ENCODE data around the gene SPINK4. TPM values are rescaled to one million over a fixed set of nuclear protein-coding genes. Genes with fewer than 3 reads are reported as not detected.

Gene SPINK4
- total and polyA plus RNA-seq, 8 donors = 1.4 to 9.2 (median 1.5) TPM; not detected in 5

DNA sequence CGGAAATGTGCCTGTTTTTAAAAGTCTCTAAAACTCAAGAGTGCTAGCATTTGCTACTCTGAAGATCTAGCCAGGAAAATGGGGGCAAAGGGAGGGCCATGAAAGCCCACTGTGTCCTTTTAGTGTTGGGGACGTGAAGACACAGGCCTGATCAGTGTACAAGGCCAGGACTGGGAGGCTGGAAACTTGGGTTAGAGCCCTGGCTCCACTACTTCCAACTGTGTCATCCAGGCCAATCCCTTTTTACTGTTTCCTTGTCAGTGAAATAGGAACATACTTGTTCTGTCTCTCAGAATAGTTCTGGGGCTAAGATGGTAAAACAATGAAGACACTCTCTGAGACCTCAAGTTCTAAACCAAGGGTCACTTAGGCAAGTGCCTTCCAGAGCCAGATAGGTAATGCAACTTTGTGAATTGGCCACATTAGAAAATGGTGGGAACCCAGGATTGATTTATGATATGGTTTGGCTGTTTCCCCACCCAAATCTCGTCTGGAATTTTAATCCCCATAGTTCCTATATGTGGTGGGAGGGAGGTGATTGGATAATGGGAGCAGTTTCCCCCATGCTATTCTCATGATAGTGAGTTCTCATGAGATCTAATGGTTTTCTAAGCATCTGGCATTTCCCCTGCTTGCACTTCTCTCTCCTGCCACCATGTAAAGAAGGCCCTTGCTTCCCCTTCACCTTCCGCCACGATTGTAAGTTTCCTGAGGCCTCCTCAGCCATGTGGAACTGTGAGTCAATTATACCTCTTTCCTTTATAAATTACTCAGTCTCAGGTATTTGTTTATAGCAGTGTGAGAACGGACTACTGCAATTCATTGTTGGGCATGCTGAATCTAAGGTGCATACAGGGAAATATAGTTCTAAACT is 42.5 kb upstream of the SPINK4 start:
- Histone ChIP-seq H3K4me3 (no peak overlapping the region), H3K9me3 (no peaks in the 10 kb centered on the region), H3K27ac (no peak overlapping the region), H3K27me3 (no peaks in the 10 kb centered on the region), H3K4me1 (no peaks in the 10 kb centered on the region), H3K36me3 (no peaks in the 10 kb centered on the region)
- FAIRE-seq (no peak), DNase-seq (no peak), ATAC-seq (peak in 3 of 4 donors; percentile 29 to 40 (median 38))
- WGBS, 2 donors = 53 to 59% methylated on average over 6 of the region's 6 CpGs
- intact Hi-C loops (cut with DNase I) = no loop called here
- TF ChIP-seq, protein P1, sequence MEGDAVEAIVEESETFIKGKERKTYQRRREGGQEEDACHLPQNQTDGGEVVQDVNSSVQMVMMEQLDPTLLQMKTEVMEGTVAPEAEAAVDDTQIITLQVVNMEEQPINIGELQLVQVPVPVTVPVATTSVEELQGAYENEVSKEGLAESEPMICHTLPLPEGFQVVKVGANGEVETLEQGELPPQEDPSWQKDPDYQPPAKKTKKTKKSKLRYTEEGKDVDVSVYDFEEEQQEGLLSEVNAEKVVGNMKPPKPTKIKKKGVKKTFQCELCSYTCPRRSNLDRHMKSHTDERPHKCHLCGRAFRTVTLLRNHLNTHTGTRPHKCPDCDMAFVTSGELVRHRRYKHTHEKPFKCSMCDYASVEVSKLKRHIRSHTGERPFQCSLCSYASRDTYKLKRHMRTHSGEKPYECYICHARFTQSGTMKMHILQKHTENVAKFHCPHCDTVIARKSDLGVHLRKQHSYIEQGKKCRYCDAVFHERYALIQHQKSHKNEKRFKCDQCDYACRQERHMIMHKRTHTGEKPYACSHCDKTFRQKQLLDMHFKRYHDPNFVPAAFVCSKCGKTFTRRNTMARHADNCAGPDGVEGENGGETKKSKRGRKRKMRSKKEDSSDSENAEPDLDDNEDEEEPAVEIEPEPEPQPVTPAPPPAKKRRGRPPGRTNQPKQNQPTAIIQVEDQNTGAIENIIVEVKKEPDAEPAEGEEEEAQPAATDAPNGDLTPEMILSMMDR (IDR thresholded peaks at IDR 0.05) = no peak

DNA sequence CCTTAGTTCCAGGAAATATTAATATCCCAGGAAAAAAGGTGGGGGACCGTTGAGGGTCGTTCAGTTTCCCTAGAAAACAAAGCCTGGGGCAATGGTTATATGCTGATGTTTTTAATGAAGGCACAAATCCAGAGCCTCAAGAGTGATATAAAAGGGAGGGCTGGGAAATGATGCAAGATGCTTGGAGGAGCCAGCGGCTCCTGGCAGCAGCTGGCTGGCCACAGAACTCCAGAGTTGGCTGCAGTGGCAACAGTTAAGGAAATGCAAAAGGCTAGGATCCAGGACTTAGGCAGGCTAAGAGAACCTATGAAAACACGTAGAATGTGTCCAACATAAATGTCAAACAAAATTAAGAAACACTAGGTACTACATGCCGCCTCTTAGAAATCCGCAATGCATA is 41.8 kb upstream of the SPINK4 start:
- 69 to 75% methylated on average over 6 of the region's 6 CpGs for WGBS, 2 donors
- Histone ChIP-seq H3K4me1 (no peaks in the 10 kb centered on the region), H3K27ac (no peak overlapping the region), H3K4me3 (no peak overlapping the region), H3K36me3 (no peaks in the 10 kb centered on the region), H3K27me3 (no peaks in the 10 kb centered on the region), H3K9me3 (no peaks in the 10 kb centered on the region)
- intact Hi-C loops (cut with DNase I) = no loop called here
- FAIRE-seq = no peak
- peak in 2 of 4 donors; percentile 48 to 57 for ATAC-seq
- TF ChIP-seq, protein P1 (IDR thresholded peaks at IDR 0.05) = no peak
- DNase-seq = no peak

DNA sequence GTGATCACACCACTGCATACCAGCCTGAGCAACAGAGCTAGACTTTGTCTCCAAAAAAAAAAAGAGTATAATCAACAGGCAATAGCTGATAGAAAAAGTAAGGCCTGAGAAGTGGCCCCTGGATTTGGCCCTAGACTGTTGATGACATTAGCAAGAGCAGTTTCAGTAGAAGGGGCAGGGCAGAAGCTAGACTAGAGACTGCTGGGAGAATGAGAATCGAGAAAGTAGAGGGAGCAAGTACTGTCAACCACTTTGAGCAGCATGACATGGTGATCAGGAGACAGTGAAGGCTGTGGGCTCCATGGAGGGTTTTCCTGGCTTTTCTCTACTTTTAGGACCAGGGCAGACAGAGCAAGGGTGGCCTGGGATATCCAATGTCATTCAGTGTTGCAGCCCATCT is 37.9 kb upstream of the SPINK4 start:
- no peaks in the 10 kb centered on the region for H3K4me1 ChIP-seq
- FAIRE-seq (no peak), ATAC-seq (no peak), DNase-seq (no peak)
- WGBS, 2 donors = 78 to 80% methylated on average over 1 of the region's 1 CpG
- H3K9me3 ChIP-seq = no peaks in the 10 kb centered on the region
- TF ChIP-seq, protein P1 (IDR thresholded peaks at IDR 0.05) = no peak
- H3K27me3 ChIP-seq = no peaks in the 10 kb centered on the region
- H3K36me3 ChIP-seq = no peaks in the 10 kb centered on the region
- intact Hi-C loops (cut with DNase I) = no loop called here
- H3K4me3 ChIP-seq = no peak overlapping the region
- H3K27ac ChIP-seq = no peak overlapping the region

- intact Hi-C loops (cut with DNase I) = no loop called here
- peak in 3 of 4 donors; percentile 63 to 85 (median 75) for ATAC-seq
These were observed 37.3 kb upstream of the SPINK4 start for GRCh38 chr9:33202552-33203201.

More at GRCh38 chr9:33202552-33203201, 37.3 kb upstream of the SPINK4 start:
- H3K27ac ChIP-seq = no peak overlapping the region
- 53 to 58% methylated on average over 11 of the region's 11 CpGs for WGBS, 2 donors
- H3K36me3 ChIP-seq = no peaks in the 10 kb centered on the region
- H3K4me1 ChIP-seq = no peaks in the 10 kb centered on the region
- H3K9me3 ChIP-seq = no peaks in the 10 kb centered on the region
- no peak overlapping the region for H3K4me3 ChIP-seq
- FAIRE-seq (no peak), DNase-seq (peak in 1 of 6 donors; percentile 33)
- TF ChIP-seq, protein P1 (IDR thresholded peaks at IDR 0.05) = no peak
- no peaks in the 10 kb centered on the region for H3K27me3 ChIP-seq

Measured in pancreas (tissue), 10 donors.